ENCODE results near the gene GMDS.

GMDS gene

GRCh38 chr6:1729133-1729749 lies 516.2 kb downstream of the GMDS start:
- no peaks in the 10 kb centered on the region for H3K27me3 ChIP-seq (replicated peaks in 2 of 5; ENCODE audit: control insufficient read depth in 4 of 5, insufficient read depth in 5 of 5, low read length in 4 of 5)
- H3K4me1 ChIP-seq (ENCODE audit: control extremely low read depth in 1 of 4, control insufficient read depth in 4 of 4, insufficient read depth in 4 of 4, low read length in 3 of 4) = no peaks in the 10 kb centered on the region
- H3K36me3 ChIP-seq (ENCODE audit: control insufficient read depth in 4 of 4, insufficient read depth in 4 of 4, low read length in 3 of 4) = peaks cover 0 to 6% (median 4%) of the 10 kb centered on the region in 4 experiments
- POLR2A ChIA-PET = no interaction called here
- CTCF ChIA-PET = no interaction called here
- WGBS (ENCODE audit: insufficient coverage) = 100% methylated on average over 2 of the region's 7 CpGs
- no peak for DNase-seq
- H3K4me3 ChIP-seq (ENCODE audit: control insufficient read depth in 1 of 7, extremely low read depth in 1 of 7, insufficient read depth in 4 of 7, low read depth in 2 of 7, low read length in 6 of 7) = no peak overlapping the region
- H3K27ac ChIP-seq (ENCODE audit: insufficient read depth in 1 of 2, low read depth in 1 of 2, low read length in 2 of 2, poor library complexity in 1 of 2, severe bottlenecking in 2 of 2) = no peak overlapping the region
- H3K9me3 ChIP-seq (ENCODE audit: control extremely low read depth in 1 of 5, control insufficient read depth in 4 of 5, insufficient read depth in 2 of 5, low read depth in 1 of 5, low read length in 4 of 5) = peaks cover 0 to 13% (median 0%) of the 10 kb centered on the region in 5 experiments

- Histone ChIP-seq H3K27ac (ENCODE audit: insufficient read depth in 1 of 2, low read depth in 1 of 2, low read length in 2 of 2, poor library complexity in 1 of 2, severe bottlenecking in 2 of 2) (no peak overlapping the region), H3K4me3 (ENCODE audit: control insufficient read depth in 1 of 7, extremely low read depth in 1 of 7, insufficient read depth in 4 of 7, low read depth in 2 of 7, low read length in 6 of 7) (no peak overlapping the region), H3K27me3 (replicated peaks in 2 of 5; ENCODE audit: control insufficient read depth in 4 of 5, insufficient read depth in 5 of 5, low read length in 4 of 5) (no peaks in the 10 kb centered on the region), H3K4me1 (ENCODE audit: control extremely low read depth in 1 of 4, control insufficient read depth in 4 of 4, insufficient read depth in 4 of 4, low read length in 3 of 4) (no peaks in the 10 kb centered on the region), H3K36me3 (ENCODE audit: control insufficient read depth in 4 of 4, insufficient read depth in 4 of 4, low read length in 3 of 4) (peaks cover 0 to 9% (median 4%) of the 10 kb centered on the region in 4 experiments), H3K9me3 (ENCODE audit: control extremely low read depth in 1 of 5, control insufficient read depth in 4 of 5, insufficient read depth in 2 of 5, low read depth in 1 of 5, low read length in 4 of 5) (peaks cover 0 to 10% (median 0%) of the 10 kb centered on the region in 5 experiments)
- CTCF ChIA-PET = no interaction called here
- 98% methylated on average over 11 of the region's 11 CpGs for WGBS (ENCODE audit: insufficient coverage)
- no peak for DNase-seq
- POLR2A ChIA-PET = no interaction called here
Observed at GRCh38 chr6:1726341-1726768, 519.0 kb downstream of the GMDS start.

GRCh38 chr6:1724616-1725015 lies 520.8 kb downstream of the GMDS start:
- WGBS (ENCODE audit: insufficient coverage) = 83% methylated on average over 5 of the region's 8 CpGs
- CTCF ChIA-PET = no interaction called here
- H3K27ac ChIP-seq (ENCODE audit: insufficient read depth in 1 of 2, low read depth in 1 of 2, low read length in 2 of 2, poor library complexity in 1 of 2, severe bottlenecking in 2 of 2) = no peak overlapping the region
- POLR2A ChIA-PET = interaction anchor here (0.7 kb wide), 1 partner anchor 12 kb away, joined by 3 read pairs; no protein-coding TSS in a partner anchor
- H3K4me3 ChIP-seq (ENCODE audit: control insufficient read depth in 1 of 7, extremely low read depth in 1 of 7, insufficient read depth in 4 of 7, low read depth in 2 of 7, low read length in 6 of 7) = no peak overlapping the region
- DNase-seq = no peak
- no peaks in the 10 kb centered on the region for H3K9me3 ChIP-seq (ENCODE audit: control extremely low read depth in 1 of 5, control insufficient read depth in 4 of 5, insufficient read depth in 2 of 5, low read depth in 1 of 5, low read length in 4 of 5)
- no peaks in the 10 kb centered on the region for H3K4me1 ChIP-seq (ENCODE audit: control extremely low read depth in 1 of 4, control insufficient read depth in 4 of 4, insufficient read depth in 4 of 4, low read length in 3 of 4)
- peaks cover 0 to 7% (median 2%) of the 10 kb centered on the region in 4 experiments for H3K36me3 ChIP-seq (ENCODE audit: control insufficient read depth in 4 of 4, insufficient read depth in 4 of 4, low read length in 3 of 4)
- H3K27me3 ChIP-seq (replicated peaks in 2 of 5; ENCODE audit: control insufficient read depth in 4 of 5, insufficient read depth in 5 of 5, low read length in 4 of 5) = no peaks in the 10 kb centered on the region

- H3K27me3 ChIP-seq (replicated peaks in 2 of 5; ENCODE audit: control insufficient read depth in 4 of 5, insufficient read depth in 5 of 5, low read length in 4 of 5) = no peaks in the 10 kb centered on the region
- peaks cover 0 to 7% (median 2%) of the 10 kb centered on the region in 4 experiments for H3K36me3 ChIP-seq (ENCODE audit: control insufficient read depth in 4 of 4, insufficient read depth in 4 of 4, low read length in 3 of 4)
- WGBS (ENCODE audit: insufficient coverage) = 86% methylated on average over 6 of the region's 9 CpGs
- H3K9me3 ChIP-seq (ENCODE audit: control extremely low read depth in 1 of 5, control insufficient read depth in 4 of 5, insufficient read depth in 2 of 5, low read depth in 1 of 5, low read length in 4 of 5) = no peaks in the 10 kb centered on the region
- POLR2A ChIA-PET = no interaction called here
- no peak for DNase-seq
- CTCF ChIA-PET = no interaction called here
- no peak overlapping the region for H3K4me3 ChIP-seq (ENCODE audit: control insufficient read depth in 1 of 7, extremely low read depth in 1 of 7, insufficient read depth in 4 of 7, low read depth in 2 of 7, low read length in 6 of 7)
- H3K4me1 ChIP-seq (ENCODE audit: control extremely low read depth in 1 of 4, control insufficient read depth in 4 of 4, insufficient read depth in 4 of 4, low read length in 3 of 4) = no peaks in the 10 kb centered on the region
- H3K27ac ChIP-seq (ENCODE audit: insufficient read depth in 1 of 2, low read depth in 1 of 2, low read length in 2 of 2, poor library complexity in 1 of 2, severe bottlenecking in 2 of 2) = no peak overlapping the region
Observed at GRCh38 chr6:1724124-1724523, 521.3 kb downstream of the GMDS start.

- no peak for DNase-seq
- POLR2A ChIA-PET = no interaction called here
- H3K36me3 ChIP-seq (ENCODE audit: control insufficient read depth in 4 of 4, insufficient read depth in 4 of 4, low read length in 3 of 4) = peaks cover 0 to 7% (median 2%) of the 10 kb centered on the region in 4 experiments
- no peaks in the 10 kb centered on the region for H3K9me3 ChIP-seq (ENCODE audit: control extremely low read depth in 1 of 5, control insufficient read depth in 4 of 5, insufficient read depth in 2 of 5, low read depth in 1 of 5, low read length in 4 of 5)
- CTCF ChIA-PET = no interaction called here
- H3K27me3 ChIP-seq (replicated peaks in 2 of 5; ENCODE audit: control insufficient read depth in 4 of 5, insufficient read depth in 5 of 5, low read length in 4 of 5) = no peaks in the 10 kb centered on the region
- H3K4me3 ChIP-seq (ENCODE audit: control insufficient read depth in 1 of 7, extremely low read depth in 1 of 7, insufficient read depth in 4 of 7, low read depth in 2 of 7, low read length in 6 of 7) = no peak overlapping the region
- H3K4me1 ChIP-seq (ENCODE audit: control extremely low read depth in 1 of 4, control insufficient read depth in 4 of 4, insufficient read depth in 4 of 4, low read length in 3 of 4) = no peaks in the 10 kb centered on the region
- 100% methylated on average over 2 of the region's 2 CpGs for WGBS (ENCODE audit: insufficient coverage)
- H3K27ac ChIP-seq (ENCODE audit: insufficient read depth in 1 of 2, low read depth in 1 of 2, low read length in 2 of 2, poor library complexity in 1 of 2, severe bottlenecking in 2 of 2) = no peak overlapping the region
Observed at GRCh38 chr6:1722801-1723200, 522.6 kb downstream of the GMDS start.

GRCh38 chr6:1720620-1721322 lies 524.6 kb downstream of the GMDS start:
- no peak overlapping the region for H3K27ac ChIP-seq (ENCODE audit: insufficient read depth in 1 of 2, low read depth in 1 of 2, low read length in 2 of 2, poor library complexity in 1 of 2, severe bottlenecking in 2 of 2)
- peaks cover 0 to 5% (median 0%) of the 10 kb centered on the region in 4 experiments for H3K36me3 ChIP-seq (ENCODE audit: control insufficient read depth in 4 of 4, insufficient read depth in 4 of 4, low read length in 3 of 4)
- ChIA-PET POLR2A (no interaction called here), CTCF (interaction anchor here (1.0 kb wide), 1 partner anchor 9 kb away, joined by 4 read pairs; no protein-coding TSS in a partner anchor)
- DNase-seq = no peak
- H3K27me3 ChIP-seq (replicated peaks in 2 of 5; ENCODE audit: control insufficient read depth in 4 of 5, insufficient read depth in 5 of 5, low read length in 4 of 5) = no peaks in the 10 kb centered on the region
- no peaks in the 10 kb centered on the region for H3K4me1 ChIP-seq (ENCODE audit: control extremely low read depth in 1 of 4, control insufficient read depth in 4 of 4, insufficient read depth in 4 of 4, low read length in 3 of 4)
- no peaks in the 10 kb centered on the region for H3K9me3 ChIP-seq (ENCODE audit: control extremely low read depth in 1 of 5, control insufficient read depth in 4 of 5, insufficient read depth in 2 of 5, low read depth in 1 of 5, low read length in 4 of 5)
- no peak overlapping the region for H3K4me3 ChIP-seq (ENCODE audit: control insufficient read depth in 1 of 7, extremely low read depth in 1 of 7, insufficient read depth in 4 of 7, low read depth in 2 of 7, low read length in 6 of 7)
- WGBS (ENCODE audit: insufficient coverage) = 78% methylated on average over 2 of the region's 8 CpGs

- no peaks in the 10 kb centered on the region for H3K27me3 ChIP-seq (replicated peaks in 2 of 5; ENCODE audit: control insufficient read depth in 4 of 5, insufficient read depth in 5 of 5, low read length in 4 of 5)
Observed at GRCh38 chr6:1719922-1720321, 525.5 kb downstream of the GMDS start.

More at GRCh38 chr6:1719922-1720321, 525.5 kb downstream of the GMDS start:
- no peak for DNase-seq
- ChIA-PET POLR2A (no interaction called here), CTCF (interaction anchor here (1.0 kb wide), 1 partner anchor 8 kb away, joined by 4 read pairs; no protein-coding TSS in a partner anchor)
- WGBS (ENCODE audit: insufficient coverage) = 100% methylated on average over 2 of the region's 3 CpGs
- Histone ChIP-seq H3K36me3 (ENCODE audit: control insufficient read depth in 4 of 4, insufficient read depth in 4 of 4, low read length in 3 of 4) (peaks cover 0 to 5% (median 0%) of the 10 kb centered on the region in 4 experiments), H3K4me3 (ENCODE audit: control insufficient read depth in 1 of 7, extremely low read depth in 1 of 7, insufficient read depth in 4 of 7, low read depth in 2 of 7, low read length in 6 of 7) (no peak overlapping the region), H3K4me1 (ENCODE audit: control extremely low read depth in 1 of 4, control insufficient read depth in 4 of 4, insufficient read depth in 4 of 4, low read length in 3 of 4) (no peaks in the 10 kb centered on the region), H3K27ac (ENCODE audit: insufficient read depth in 1 of 2, low read depth in 1 of 2, low read length in 2 of 2, poor library complexity in 1 of 2, severe bottlenecking in 2 of 2) (no peak overlapping the region), H3K9me3 (ENCODE audit: control extremely low read depth in 1 of 5, control insufficient read depth in 4 of 5, insufficient read depth in 2 of 5, low read depth in 1 of 5, low read length in 4 of 5) (no peaks in the 10 kb centered on the region)

Measured in common myeloid progenitor, CD34-positive (primary cell).